Activated T-cell treated with anti-CD3 and anti-CD28 coated beads, Interleukin-2, amount 50 U/mL, for 1 hour (primary cell): ENCODE data around the gene KRT9.
"Not testable (repeated sequence)": the region's sequence is repeated elsewhere in the genome, so short reads cannot be mapped to it uniquely, and the experiment has no call there.

Experiments
- DNase-seq: peaks from one replicate; pipeline ENCODE4 v3.0.0-alpha.2; 2020

KRT9 gene

GRCh38 chr17:41576740-41577139 lies 4.9 kb upstream of the KRT9 start:
- not testable (repeated sequence) for DNase-seq

GRCh38 chr17:41575336-41575735 lies 3.5 kb upstream of the KRT9 start:
- DNase-seq, result no peak

DNA sequence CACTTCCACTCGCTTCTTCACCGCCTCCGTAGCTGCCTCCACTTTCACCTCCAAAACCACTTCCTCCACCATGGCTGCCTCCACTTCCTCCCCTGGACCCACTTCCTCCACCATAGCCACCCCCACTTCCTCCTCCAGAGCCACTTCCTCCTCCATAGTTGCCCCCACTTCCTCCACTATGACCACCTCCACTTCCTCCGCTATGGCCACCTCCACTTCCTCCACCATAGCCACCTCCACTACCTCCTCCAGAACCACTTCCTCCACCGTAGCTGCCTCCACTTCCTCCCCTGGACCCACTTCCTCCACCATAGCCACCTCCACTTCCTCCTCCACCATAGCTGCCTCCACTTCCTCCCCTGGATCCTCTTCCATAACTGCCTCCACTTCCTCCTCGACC lies 4.5 kb downstream of the KRT9 start:
- no peak for DNase-seq

GRCh38 chr17:41565338-41565737 lies 6.5 kb downstream of the KRT9 start:
- no peak for DNase-seq

DNA sequence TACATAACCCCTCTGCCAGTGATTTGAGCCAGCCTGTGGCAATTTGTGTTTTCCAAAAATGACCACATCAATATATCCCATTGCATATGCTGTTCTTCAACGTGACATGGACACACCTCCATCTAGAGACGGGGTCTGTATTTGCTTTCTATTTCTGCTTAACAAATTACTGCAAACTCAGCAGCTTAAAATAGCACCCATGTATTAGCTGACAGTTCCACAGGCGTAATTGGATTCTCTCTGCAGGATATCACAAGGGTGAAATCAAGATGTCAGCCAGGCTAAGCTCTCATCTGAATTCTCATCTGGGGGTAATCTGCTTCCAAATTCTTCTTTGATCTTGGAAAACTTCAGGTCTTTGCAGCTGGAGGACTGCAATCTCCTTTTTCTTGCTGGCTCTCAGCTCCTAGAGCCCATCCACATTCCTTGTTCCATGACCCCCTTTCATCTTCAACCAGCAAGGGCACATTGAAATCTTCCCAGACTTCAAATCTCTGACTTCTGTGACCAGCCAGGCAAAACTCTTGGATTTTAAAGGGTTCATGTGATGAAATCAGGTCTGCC lies 8.2 kb downstream of the KRT9 start:
- no peak for DNase-seq

DNA sequence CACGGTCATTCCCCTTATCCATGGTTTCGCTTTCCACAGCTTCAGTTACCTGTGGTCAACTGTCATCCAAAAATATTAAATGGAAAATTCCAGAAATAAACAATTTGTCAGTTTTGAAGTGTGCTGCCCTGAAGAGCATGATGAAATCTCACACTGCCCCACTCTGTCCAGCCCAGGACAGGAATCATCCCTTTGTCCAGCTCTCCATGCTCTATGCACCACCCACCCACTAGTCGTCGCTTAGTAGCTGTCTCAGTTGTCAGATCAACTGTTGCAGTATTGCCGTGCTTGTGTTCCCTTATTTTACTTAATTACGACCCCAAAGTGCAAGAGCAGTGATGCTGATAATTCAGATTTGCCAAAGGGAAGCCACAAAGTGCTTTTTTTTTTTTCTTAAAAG lies 10.3 kb downstream of the KRT9 start:
- no peak for DNase-seq

DNA sequence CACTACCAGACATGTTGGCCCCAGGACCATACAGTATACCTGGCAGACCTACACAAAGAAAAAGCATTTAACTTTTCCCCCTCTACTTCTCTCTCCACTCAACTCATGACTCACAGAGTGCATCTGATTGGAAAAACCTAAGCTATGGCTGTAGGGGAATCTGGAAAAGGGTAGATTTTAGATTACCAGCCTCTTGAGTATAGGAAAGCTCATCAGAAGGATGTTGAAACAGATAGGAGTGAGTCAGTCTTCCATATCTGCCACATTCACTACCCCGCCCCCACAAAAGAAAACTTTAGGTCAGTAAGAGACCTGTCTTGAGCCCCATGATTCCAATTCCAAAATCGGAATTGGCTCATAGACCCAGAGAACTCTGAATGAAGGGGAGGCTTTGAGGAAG lies 12.3 kb downstream of the KRT9 start:
- no peak for DNase-seq

DNA sequence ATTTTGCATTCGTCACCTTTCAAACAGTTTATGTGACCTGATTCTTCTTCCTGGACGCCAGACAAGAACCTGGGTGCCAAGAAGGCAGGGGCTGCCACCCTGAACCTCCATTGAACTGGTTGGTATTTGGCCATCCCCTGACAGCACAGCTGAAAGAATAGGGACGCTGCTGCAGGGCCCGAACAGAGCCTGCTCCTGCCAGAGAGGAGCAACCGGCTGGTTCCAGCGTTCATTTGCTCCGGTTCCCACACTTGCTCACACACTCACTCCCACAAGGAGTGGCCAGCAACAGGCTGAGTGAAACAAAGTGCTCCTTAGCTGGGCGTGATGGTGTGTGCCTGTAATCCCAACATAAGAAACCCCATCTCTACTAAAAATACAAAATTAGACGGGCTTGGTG lies 14.9 kb downstream of the KRT9 start:
- DNase-seq, result no peak

DNA sequence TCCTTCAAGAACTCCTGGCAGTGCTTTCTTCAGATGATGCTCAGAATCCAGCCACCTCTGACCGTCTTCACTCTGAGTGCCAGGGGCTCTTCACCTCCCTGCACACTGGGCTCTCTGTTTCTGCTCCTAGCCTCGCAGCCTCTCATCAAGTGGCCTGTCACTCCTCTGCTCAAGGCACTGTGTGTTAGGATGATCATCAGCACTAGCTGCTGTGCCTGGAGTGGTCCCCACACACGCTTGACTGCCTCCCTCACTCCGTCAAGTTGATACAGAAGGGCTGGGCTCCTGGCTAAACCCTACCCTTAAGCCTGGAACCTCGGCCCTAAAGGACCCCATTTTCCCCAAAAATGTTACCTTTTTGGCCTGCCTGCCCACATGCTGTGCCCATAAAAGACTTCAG lies 15.6 kb downstream of the KRT9 start:
- no peak for DNase-seq

DNA sequence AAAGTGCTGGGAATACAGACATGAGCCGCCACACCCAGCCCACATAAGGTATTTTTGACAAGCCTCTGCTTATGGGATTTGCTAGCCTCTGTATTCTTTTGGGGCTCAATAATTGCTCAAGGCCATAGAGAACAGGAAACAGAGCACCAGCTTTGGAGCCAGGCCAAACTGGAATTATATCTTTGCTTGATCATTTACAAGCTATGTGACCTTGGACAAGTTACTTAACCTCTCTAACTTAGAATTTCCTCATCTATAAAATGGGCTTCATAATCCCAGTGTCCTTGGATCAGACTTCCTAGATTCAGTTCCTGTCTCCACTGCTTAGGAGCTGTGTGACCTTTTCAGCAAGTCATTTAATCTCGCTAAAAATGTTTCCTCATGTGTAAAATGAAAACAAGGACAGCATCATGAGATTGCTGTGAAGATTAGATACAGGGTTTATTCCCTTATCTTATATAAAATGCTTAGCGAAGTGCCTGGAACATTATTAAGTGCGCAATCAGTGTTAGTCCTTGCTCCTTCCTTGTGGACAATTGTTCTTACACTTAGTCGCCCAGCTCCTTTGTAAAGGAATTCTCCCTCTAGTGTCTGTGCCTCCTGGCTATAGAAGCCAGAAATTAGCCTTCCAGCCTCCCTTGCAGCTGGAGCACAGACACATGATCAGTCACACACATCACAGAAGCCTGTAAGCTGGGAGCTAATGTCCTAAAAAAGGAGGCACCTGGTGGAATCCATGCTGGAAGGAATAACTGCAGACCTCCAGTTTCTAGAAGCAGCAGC lies 16.6 kb downstream of the KRT9 start:
- no peak for DNase-seq

GRCh38 chr17:41553987-41554680 lies 17.7 kb downstream of the KRT9 start:
- no peak for DNase-seq

GRCh38 chr17:41553176-41553575 lies 18.7 kb downstream of the KRT9 start:
- no peak for DNase-seq

DNA sequence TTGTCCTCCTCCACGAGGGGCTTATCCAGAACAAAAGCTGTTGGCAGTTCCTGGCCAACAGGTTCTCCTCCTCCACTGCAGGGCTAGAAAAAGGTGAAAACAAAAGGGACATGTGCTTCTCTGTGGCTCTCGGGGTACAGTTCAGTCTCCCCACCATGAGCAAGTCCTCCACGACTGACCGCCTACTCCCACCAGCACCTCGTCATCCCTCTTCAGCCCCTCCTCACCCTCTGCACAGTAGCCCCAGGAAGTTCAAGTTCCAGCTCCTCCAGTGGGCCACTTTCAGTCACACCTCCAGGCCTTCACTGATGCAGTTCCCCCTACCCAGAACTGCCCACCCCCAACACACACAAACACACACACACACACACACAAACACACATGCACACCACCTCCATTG lies 19.4 kb downstream of the KRT9 start:
- DNase-seq, result no peak

GRCh38 chr17:41551365-41551764 lies 20.5 kb downstream of the KRT9 start:
- no peak for DNase-seq

DNA sequence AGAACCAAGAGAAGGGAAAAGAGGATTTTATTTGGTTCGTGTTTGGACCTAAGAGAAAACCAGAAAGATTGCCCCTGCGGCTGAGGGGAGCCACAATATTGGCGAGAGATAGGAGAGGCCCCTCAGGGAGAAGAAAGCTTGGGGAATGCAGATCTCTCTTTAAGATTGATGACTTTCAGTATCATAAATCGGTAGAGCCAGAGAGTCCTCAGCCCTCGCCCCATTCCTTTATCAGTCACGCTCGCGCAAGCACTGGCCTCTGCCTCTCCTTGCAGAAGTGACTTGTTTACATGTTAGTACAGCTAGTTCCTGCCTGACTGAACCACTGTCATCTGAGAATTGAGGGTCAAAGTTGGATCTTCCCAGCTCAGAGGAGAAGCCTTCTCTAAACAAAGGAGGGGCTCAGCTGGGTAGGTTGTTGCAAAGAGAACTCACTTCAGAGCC lies 22.2 kb downstream of the KRT9 start:
- DNase-seq, result no peak

GRCh38 chr17:41548844-41549595 lies 22.8 kb downstream of the KRT9 start:
- peak; percentile 82 for DNase-seq

- no peak for DNase-seq
Measured at GRCh38 chr17:41547921-41548843, 23.7 kb downstream of the KRT9 start.

DNA sequence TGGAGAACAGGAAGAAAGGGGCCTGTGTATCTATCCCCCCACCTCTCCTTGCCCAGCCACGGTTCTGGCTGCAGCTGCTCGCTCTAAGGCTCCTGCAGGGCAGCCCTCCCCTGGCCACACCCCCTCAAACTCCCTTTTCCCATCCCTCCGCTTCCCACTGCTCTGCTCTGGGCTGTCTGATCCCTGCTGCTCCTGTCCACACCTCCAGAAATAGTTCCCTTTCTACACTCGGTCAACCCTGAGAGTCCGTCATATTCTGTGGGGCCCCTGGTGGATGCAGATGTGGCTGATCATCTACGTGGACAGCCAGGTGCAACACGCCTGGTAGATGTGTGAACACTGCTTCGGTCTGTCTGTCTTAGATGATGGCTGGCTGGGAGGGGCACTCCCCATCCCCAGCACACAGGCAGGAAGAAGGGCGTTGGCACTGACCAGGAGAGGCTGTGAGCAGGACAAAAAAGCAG lies 24.4 kb downstream of the KRT9 start:
- no peak for DNase-seq

DNA sequence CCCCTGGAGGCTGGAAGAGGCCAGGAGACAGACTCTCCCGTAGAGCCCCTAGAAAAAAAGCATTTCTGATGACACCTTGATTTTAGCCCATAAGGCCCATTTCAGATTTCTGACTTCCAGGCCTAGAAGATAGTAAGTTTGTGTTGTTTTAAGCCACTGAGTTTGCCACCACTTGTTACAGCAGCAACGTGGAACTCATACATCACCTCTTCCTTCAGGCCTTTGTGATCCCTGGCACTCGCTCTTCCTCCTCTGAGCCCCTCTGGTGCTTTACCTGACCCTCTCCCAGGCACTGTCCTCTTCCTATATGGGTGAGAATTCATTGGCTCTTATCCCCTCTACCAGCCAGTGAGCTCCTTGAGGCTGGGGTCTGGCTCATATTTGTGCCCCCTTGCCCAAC lies 25.0 kb downstream of the KRT9 start:
- no peak for DNase-seq

GRCh38 chr17:41545829-41546410 lies 25.9 kb downstream of the KRT9 start:
- DNase-seq, result no peak

DNA sequence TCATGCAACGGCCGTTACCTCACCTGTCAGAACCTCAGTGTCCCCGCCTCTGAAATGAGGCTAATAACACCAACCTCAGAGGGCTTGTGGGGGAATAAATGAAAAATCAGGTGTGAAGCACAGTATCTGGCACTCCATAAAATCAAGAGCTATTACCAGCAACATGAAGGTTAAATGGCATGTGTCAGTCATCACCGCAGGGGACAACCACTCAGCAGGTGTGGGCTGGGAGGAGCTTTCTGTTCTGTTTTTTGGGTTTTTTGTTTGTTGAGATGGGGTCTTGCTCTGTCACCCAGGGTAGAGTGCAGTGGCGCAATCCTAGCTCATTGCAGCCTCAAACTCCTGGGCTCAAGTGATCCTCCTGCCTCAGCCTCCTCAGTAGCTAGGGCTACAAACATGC lies 26.9 kb downstream of the KRT9 start:
- no peak for DNase-seq

- DNase-seq, result no peak
Measured at GRCh38 chr17:41544491-41544892, 27.4 kb downstream of the KRT9 start.
